D721Med (cell line): ENCODE measurements around the gene HIP1R.
A peak's percentile ranks its signal among the peaks of the same experiment; 100 is the strongest.

ENCODE experiments used
- DNase-seq: peaks from one replicate; pipeline ENCODE4 v3.0.0; 2011; ENCODE audit warnings: low spot score; ENCODE audit not compliant: insufficient read length
- FAIRE-seq: peaks from 2 replicates; lab custom pipeline; 2011; peaks lifted over from hg19 to GRCh38; lab: Jason Lieb, UNC
- TF ChIP-seq, protein P1 (sequence below): IDR thresholded peaks from 2 replicates; pipeline ENCODE4 v1.5.1; 2012; ENCODE audit warnings: mild to moderate bottlenecking, control low read depth; ENCODE audit not compliant: insufficient read depth; ENCODE audit errors: missing control alignments

Gene HIP1R

DNA sequence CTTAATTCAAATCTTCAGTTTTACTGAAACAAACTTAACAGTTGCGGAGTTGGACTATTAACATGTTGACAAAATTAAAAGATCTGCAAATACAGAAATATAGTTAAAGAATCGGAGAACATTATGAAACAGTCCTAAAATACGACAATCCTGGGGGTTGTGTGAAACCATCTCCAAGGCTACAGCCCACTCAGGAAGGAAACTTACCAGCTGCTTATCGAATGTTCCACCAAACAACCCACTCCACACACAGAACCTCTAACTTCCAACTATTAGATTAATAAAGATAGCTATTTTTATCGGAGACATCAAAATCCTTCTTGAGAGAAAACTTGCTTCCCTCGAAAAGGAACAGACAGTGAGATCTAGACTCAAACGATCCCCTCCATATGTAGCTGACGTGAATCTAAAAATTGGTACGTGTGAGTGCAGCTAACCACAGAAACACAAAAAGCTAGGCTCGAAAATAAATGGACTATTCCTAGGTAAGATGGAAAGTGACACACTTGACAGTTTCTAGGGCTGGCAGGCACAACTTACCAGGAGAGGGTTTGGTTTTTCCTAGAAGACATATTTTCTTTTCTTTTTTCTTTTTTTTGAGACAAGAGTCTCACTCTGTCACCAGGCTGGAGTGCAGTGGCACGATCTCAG is 47.8 kb downstream of the HIP1R start:
- DNase-seq (no peak), FAIRE-seq (no peak)
- TF ChIP-seq, protein P1, sequence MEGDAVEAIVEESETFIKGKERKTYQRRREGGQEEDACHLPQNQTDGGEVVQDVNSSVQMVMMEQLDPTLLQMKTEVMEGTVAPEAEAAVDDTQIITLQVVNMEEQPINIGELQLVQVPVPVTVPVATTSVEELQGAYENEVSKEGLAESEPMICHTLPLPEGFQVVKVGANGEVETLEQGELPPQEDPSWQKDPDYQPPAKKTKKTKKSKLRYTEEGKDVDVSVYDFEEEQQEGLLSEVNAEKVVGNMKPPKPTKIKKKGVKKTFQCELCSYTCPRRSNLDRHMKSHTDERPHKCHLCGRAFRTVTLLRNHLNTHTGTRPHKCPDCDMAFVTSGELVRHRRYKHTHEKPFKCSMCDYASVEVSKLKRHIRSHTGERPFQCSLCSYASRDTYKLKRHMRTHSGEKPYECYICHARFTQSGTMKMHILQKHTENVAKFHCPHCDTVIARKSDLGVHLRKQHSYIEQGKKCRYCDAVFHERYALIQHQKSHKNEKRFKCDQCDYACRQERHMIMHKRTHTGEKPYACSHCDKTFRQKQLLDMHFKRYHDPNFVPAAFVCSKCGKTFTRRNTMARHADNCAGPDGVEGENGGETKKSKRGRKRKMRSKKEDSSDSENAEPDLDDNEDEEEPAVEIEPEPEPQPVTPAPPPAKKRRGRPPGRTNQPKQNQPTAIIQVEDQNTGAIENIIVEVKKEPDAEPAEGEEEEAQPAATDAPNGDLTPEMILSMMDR: no peak

DNA sequence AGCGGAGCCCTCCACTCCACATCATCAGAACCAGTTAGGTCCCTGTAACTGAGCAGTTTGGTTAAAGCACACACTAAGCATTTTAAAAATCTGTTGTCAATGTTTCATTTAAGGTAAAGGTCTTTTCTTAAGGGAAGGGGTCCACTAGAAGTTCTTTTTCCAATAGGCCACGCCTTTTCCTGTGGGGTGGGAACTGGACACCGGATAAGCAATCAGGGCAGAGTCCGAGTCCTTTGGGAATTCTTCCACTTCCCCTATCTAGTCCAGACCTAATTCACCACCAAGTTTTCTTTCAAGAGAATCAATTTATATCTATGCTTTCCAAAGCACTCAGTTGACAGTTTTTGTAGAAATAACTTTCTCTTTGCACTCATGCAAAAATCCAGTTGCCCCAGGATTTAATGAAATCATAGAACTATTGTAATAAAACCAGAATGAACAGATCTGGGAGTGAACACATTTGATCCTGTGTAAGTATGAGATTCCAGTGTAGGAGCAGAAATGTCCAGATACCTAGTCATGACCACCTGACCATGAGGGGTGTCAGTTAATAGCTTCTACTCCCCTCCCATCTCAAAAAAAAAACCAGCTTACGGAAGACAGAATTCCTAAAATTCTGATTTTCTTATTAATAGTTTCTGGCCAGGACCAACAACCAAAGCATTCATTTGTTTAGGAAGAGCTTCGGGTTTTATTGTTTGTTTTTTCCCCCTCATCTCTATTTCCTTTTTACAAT is 49.0 kb downstream of the HIP1R start:
- TF ChIP-seq, protein P1: no peak
- DNase-seq (no peak), FAIRE-seq (no peak)

DNA sequence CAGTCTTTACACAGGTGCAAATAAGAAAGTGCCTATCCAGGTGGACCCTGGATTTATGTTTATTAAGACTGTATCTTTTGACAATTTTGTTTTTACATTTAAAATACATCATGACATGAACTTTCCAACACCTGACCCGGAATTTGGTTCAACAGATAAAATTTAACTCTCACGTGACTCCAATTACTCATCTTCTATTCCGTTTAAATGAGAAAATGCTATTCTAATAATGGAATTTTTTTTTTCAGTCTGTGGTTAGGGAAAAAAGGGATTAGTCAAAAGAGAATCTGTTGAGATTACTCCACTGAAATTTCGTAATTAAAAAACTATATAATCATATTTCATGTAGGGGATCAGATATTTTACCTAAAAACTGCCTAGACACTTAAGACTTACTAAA is 49.6 kb downstream of the HIP1R start:
- no peak for DNase-seq
- no peak for FAIRE-seq
- TF ChIP-seq, protein P1: no peak

DNA sequence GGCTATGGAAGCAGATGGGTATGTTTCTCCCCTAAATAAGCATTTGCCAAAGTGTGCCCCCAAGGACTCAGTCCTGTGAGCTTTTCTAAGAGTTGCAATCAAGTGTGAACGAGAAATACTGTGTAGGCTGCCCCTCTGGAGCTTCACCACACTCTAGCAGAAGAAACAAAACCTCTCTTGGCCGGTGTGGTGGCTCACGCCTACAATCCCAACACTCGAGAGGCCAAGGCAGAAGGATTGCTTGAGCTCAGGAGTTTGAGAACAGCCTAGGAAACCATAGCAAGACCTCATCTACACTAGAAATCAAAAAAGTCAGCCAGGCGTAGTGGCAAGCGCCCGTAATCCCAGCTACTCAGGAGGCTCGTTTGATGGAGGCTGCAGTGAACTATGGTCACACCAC is 50.9 kb downstream of the HIP1R start:
- TF ChIP-seq, protein P1: no peak
- FAIRE-seq (no peak), DNase-seq (no peak)

DNA sequence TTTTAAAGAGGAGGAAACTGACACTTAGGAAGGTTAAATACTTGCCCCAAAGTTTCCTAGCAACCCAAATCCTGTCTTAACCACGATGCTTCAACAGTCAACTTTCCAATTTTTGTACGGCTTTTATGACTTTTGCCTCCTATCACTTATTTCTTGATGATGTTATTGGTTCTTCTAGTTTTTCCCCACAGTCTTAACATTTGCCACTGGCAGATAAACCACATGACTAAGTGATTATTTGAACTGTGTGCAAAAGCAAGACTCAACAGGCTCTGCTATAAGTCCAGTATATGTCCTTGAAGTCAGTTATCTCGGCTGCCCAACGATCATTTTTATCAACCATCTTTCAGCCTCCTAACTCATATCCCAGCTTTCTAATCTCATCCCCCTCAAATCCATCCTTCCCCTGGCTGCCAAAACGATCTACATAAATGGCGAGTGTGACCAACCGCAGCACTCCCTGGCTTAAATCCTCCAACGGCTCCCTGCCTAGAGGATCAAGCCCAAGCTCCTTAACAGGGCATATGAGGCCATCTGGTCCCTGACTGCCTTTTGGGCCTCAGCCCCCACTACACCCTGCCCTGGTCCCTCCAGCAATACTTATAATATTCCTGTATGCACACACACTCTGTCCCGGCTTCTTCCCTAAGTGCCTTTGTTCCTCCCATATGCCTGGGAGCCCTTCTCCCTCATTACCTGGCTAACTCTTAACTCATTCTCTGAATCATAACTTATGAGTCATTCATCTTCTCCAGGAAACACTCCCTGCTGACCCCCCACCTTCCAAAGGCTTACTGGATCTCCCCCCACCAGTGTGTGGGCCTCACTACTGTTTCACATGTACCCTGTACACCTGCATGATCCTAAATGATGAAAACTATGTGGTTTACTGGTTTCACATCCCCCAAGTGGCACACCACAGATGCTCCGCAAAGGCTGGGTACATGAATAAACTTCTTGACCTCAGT is 51.9 kb downstream of the HIP1R start:
- FAIRE-seq (peak; percentile 88), DNase-seq (no peak)
- TF ChIP-seq, protein P1: no peak

DNA sequence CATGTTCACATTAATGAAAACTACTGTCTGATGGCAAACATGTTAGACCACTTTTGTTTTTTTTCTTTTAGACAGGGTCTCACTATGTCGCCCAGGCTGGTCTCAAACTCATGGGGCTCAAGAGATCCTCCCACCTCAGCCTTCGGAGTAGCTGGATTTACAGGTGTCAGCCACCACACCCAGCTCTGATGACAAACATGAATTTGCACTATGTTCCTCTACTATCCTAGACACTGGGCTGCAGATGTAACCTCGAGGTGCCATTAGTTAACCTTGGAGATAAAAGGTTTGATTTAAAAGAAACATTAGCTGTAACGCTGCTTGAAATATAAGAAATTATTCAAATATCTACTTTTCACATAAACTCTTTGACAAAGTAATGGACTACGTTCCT is 52.6 kb downstream of the HIP1R start:
- DNase-seq: no peak
- TF ChIP-seq, protein P1: no peak
- no peak for FAIRE-seq
